ENCODE measurements around the gene C5. TPM values are rescaled to one million over a fixed set of nuclear protein-coding genes. Genes with fewer than 3 reads are reported as not detected.

Gene C5
- polyA plus RNA-seq, 1 donor: 25.9 TPM

DNA sequence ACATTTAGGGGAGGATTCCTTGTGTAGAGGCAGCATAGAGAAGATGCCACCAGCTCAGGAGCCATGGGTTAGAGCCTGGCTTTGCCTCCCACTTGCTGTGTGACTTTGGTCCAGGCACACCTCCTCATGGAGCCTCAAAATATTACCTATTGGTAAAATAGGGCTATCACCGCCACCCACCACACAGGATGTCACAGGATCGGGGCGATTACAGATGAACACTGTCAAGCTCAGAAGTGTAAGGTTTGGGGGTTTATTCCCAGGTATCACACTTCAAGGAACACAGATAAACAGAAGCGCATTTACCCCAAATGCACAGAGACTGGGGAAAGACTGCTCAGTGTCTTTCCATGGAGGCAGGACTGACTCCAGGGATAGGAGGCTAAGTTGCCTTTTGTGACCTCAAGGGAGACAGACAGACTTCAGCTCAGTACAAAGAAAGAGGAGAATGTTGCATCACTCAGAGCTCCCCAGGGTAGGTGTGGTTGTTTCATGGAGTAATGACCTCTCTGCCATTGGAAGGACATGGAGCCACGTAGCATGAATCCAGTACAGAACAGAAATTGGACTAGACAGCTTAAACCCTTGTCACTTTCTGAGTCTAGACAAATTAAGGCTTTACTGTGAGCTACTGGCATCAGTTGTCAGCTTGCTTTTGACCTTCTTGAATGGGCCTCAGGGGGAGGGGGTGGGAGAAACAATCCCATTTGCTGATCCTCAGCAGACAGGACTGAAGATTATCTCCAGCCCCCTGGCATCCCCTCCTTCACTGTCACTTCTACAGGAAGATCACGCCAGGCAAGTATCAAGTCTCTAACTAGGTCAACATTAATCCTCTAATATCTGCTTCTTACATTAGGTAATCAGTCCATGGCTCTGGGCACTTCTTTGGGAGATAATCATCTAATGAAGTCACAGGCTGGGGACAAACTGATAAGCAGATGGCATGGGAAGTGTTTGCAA is 130.0 kb downstream of the C5 start:
- H3K27ac ChIP-seq (ENCODE audit: low read length): no peak overlapping the region
- no peaks in the 10 kb centered on the region for H3K27me3 ChIP-seq (ENCODE audit: control insufficient read depth, insufficient read depth, low read length)
- H3K4me3 ChIP-seq (ENCODE audit: low read length): no peak overlapping the region
- no CpG with 5 or more reads among the region's 6 CpGs for WGBS (ENCODE audit: insufficient coverage, low lambda C conversion rate)
- H3K36me3 ChIP-seq (ENCODE audit: control insufficient read depth, insufficient read depth, low read length): no peaks in the 10 kb centered on the region
- H3K4me1 ChIP-seq (ENCODE audit: control insufficient read depth, insufficient read depth, low read length): peaks cover 4% of the 10 kb centered on the region
- peak; percentile 41 to 58 for DNase-seq
- no peaks in the 10 kb centered on the region for H3K9me3 ChIP-seq (ENCODE audit: control insufficient read depth, low read depth, low read length)

DNA sequence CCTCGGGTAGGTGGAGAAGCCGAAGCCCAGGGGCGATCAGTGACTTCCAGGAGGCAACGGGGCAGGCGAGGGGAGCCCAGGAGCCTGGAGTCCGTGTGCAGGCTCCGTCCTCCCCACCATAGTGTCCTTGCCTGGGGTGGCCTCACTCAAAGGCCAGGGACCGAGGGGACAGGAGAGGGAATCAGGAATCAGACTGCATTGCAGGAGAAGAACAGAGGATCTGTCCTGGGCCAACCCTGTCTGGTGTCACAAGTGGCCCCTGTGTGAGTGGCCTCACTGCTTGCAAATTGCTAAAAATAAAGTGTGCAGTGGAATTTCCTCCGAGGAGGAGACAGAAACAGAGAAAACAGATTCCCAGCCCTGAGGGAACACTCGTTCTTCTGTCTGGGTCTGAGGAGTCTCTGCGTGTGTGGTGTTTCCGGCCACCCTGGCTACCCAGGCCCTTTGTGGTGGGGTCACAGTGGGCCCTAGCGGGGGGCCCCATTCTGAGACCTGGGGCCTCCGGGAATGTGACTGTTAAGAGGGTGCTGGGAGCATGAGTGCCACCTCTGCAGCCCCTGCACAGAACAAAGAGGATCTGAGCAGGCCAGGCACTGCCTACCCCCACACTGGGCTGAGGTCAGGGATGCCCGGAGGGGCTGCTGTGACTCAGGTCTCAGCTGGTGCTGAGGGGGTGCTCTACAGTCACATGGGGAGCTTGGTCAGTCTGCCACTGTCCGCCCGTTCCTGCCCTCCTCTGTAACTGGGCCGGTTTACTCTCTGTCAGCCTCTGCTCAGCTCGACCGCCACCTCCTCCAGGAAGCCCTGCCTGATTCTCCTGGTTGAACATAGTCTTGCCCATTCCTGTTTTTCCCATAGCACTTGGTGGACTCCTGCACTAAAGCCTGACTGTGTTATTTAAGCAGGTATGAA is 130.9 kb downstream of the C5 start:
- Histone ChIP-seq H3K9me3 (ENCODE audit: control insufficient read depth, low read depth, low read length) (no peaks in the 10 kb centered on the region), H3K27me3 (ENCODE audit: control insufficient read depth, insufficient read depth, low read length) (no peaks in the 10 kb centered on the region), H3K4me1 (ENCODE audit: control insufficient read depth, insufficient read depth, low read length) (peaks cover 4% of the 10 kb centered on the region), H3K27ac (ENCODE audit: low read length) (no peak overlapping the region), H3K4me3 (ENCODE audit: low read length) (no peak overlapping the region), H3K36me3 (ENCODE audit: control insufficient read depth, insufficient read depth, low read length) (no peaks in the 10 kb centered on the region)
- WGBS (ENCODE audit: insufficient coverage, low lambda C conversion rate): 100% methylated on average over 1 of the region's 20 CpGs
- no peak for DNase-seq

DNA sequence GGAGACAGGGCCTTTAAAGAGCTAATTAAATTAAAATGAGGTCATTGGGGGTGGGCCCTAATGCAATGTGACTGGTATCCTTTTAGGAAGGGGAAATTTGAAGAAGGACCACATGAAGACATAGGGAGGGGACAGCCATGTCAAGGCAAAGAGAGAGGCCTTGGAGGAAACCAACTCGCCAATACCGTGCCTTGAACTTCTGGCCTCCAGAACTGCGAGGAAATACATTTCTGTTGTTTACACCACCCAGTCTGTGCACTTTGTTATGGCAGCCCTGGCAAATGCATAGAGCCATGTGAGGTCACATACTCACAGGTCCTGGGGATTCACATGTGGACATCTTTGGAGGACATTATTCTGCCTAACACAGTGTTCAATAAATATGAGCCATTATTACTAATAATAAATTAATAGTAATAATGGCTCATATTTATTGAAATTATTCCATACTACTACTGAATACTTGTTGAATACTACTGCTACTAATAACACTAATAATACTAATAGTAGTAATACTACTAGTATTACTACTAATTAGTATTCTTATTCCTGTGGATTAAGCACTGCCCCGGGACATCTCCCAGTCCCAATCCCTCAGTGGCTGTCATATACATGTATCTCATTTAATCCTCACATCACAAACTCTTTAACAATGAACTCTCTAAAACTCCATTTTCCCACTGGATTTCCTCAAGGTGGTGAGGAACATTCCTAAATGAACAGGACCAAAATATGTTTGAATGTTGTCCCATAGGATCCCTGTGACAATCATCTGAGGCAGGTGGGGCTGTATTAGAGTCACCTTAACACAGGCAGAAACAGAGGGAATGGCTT is 131.9 kb downstream of the C5 start:
- Histone ChIP-seq H3K9me3 (ENCODE audit: control insufficient read depth, low read depth, low read length) (no peaks in the 10 kb centered on the region), H3K27ac (ENCODE audit: low read length) (no peak overlapping the region), H3K36me3 (ENCODE audit: control insufficient read depth, insufficient read depth, low read length) (no peaks in the 10 kb centered on the region), H3K4me1 (ENCODE audit: control insufficient read depth, insufficient read depth, low read length) (peaks cover 4% of the 10 kb centered on the region), H3K27me3 (ENCODE audit: control insufficient read depth, insufficient read depth, low read length) (no peaks in the 10 kb centered on the region), H3K4me3 (ENCODE audit: low read length) (no peak overlapping the region)
- no peak for DNase-seq
- no CpG with 5 or more reads among the region's 4 CpGs for WGBS (ENCODE audit: insufficient coverage, low lambda C conversion rate)

DNA sequence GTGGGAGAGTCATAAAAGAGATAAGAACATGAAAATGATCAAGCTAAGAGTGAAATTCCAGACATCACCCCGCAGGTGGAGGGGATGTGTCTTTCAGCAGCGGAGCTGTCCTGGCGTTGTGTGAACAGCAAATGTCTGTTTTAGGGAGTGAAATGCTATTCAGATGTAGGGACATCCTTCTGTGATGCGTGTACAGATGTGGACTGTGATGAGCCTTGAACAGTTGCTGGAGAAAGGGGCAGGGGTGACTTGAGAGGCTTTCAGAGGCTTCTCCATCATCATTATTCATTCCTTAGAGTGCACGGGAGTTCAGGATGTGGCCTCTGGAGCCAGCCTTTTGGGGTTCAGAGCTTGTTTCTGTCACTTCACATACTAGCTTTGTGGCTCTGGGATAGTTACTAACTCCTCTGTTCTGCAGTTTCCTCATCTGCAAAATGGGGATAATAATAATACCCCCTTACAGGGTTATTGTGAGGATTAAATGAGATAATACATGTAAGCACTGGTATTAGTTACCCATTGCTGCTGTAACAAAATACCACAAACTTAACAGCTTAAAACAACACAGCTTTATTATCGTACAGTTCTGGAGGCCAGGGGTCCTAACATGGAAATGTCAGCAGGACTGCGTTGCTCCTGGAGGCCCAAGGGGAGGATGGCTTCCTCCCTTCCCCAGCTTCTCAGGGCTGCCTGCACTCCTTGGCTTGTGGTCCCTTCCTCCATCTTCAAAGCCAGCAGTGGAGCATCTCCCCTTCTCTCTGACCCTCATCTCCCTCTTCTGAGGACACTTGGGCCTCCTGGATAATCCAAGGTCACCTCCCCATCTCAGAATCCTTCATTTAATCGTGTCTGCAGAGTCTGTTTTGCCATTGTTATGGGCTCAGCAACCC is 132.8 kb downstream of the C5 start:
- Histone ChIP-seq H3K27ac (ENCODE audit: low read length) (no peak overlapping the region), H3K36me3 (ENCODE audit: control insufficient read depth, insufficient read depth, low read length) (no peaks in the 10 kb centered on the region)

DNA sequence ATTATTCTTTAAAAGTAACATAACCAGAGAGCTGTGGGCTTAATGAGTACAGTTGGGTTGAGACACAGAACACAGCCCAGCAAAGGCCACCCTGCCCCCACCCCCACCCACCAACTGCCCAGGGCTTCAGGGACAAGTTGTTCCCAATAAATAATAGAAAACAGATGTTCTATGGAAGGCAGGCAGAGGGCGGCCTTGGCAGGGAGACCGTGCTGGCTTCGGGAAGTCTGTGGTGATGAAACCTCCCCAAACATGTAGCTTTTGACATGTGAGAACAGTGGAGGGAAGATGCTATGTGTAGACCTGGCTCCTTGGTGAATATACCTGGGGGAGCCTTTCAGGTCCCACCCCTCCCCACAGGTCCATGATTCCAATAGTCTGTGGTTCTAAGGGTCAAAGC is 133.5 kb downstream of the C5 start:
- H3K36me3 ChIP-seq (ENCODE audit: control insufficient read depth, insufficient read depth, low read length): no peaks in the 10 kb centered on the region
- H3K4me1 ChIP-seq (ENCODE audit: control insufficient read depth, insufficient read depth, low read length): peaks cover 4% of the 10 kb centered on the region
- H3K27ac ChIP-seq (ENCODE audit: low read length): no peak overlapping the region
- H3K4me3 ChIP-seq (ENCODE audit: low read length): no peak overlapping the region
- WGBS (ENCODE audit: insufficient coverage, low lambda C conversion rate): no CpG with 5 or more reads among the region's 3 CpGs
- no peak for DNase-seq
- no peaks in the 10 kb centered on the region for H3K27me3 ChIP-seq (ENCODE audit: control insufficient read depth, insufficient read depth, low read length)
- no peaks in the 10 kb centered on the region for H3K9me3 ChIP-seq (ENCODE audit: control insufficient read depth, low read depth, low read length)

More for the DNA sequence above, 132.8 kb downstream of the C5 start:
- no peaks in the 10 kb centered on the region for H3K9me3 ChIP-seq (ENCODE audit: control insufficient read depth, low read depth, low read length)
- no peak for DNase-seq
- H3K27me3 ChIP-seq (ENCODE audit: control insufficient read depth, insufficient read depth, low read length): no peaks in the 10 kb centered on the region
- 80% methylated on average over 1 of the region's 8 CpGs for whole genome bisulfite sequencing (ENCODE audit: insufficient coverage, low lambda C conversion rate)
- no peak overlapping the region for H3K4me3 ChIP-seq (ENCODE audit: low read length)
- H3K4me1 ChIP-seq (ENCODE audit: control insufficient read depth, insufficient read depth, low read length): peaks cover 4% of the 10 kb centered on the region

DNA sequence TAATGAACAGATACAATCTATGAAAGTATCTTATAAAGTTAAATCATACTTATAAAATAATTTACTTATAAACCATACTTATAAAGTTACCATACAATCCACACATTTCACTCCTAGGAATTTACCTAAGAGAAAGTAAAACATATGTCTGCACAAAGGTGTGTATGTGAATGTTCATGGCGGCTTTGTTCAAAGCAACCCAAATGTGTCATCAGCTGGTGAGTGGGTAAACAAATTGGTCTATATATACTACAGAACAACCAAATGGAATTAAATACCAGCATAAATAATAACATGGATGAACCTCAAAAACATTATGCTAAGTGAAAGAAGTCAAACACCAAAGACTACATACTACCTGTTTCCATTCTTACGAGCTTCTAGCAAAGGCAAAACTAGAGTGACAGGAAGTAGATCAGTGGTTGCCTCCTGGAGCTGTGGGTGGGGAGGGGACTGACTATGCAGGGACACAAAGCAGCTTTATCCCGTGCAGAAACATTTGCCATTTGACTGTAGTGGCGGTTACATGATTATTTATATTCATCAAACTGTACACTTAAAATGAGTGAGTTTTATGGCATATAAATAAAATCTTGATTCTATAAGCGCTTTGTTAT is 134.1 kb downstream of the C5 start:
- Histone ChIP-seq H3K4me3 (ENCODE audit: low read length) (no peak overlapping the region), H3K36me3 (ENCODE audit: control insufficient read depth, insufficient read depth, low read length) (peaks cover 2% of the 10 kb centered on the region), H3K27ac (ENCODE audit: low read length) (no peak overlapping the region), H3K4me1 (ENCODE audit: control insufficient read depth, insufficient read depth, low read length) (peaks cover 4% of the 10 kb centered on the region), H3K27me3 (ENCODE audit: control insufficient read depth, insufficient read depth, low read length) (no peaks in the 10 kb centered on the region), H3K9me3 (ENCODE audit: control insufficient read depth, low read depth, low read length) (no peaks in the 10 kb centered on the region)
- no peak for DNase-seq
- WGBS (ENCODE audit: insufficient coverage, low lambda C conversion rate): 100% methylated on average over 1 of the region's 5 CpGs

DNA sequence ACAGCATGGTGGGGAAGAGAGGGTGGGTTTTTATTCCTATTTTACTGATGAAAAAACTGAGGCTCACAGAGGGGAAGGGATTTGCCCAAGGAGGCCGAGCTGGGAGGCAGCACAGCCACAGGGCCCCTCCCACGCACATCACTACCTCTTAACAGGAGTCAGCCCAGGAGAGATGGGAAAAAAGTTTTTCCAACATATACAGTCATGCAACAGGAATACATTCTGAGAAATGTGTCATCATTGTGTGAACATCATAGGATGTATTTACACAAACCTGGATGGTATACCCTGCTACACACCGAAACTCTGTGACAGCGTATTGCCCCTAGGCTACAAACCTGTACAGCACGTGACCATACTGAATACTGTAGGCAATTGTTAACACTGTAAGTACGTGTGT is 135.1 kb downstream of the C5 start:
- no peak for DNase-seq
- no CpG with 5 or more reads among the region's 6 CpGs for WGBS (ENCODE audit: insufficient coverage, low lambda C conversion rate)
- Histone ChIP-seq H3K4me3 (ENCODE audit: low read length) (no peak overlapping the region), H3K9me3 (ENCODE audit: control insufficient read depth, low read depth, low read length) (no peaks in the 10 kb centered on the region), H3K27ac (ENCODE audit: low read length) (no peak overlapping the region), H3K27me3 (ENCODE audit: control insufficient read depth, insufficient read depth, low read length) (no peaks in the 10 kb centered on the region), H3K36me3 (ENCODE audit: control insufficient read depth, insufficient read depth, low read length) (peaks cover 4% of the 10 kb centered on the region), H3K4me1 (ENCODE audit: control insufficient read depth, insufficient read depth, low read length) (no peaks in the 10 kb centered on the region)

DNA sequence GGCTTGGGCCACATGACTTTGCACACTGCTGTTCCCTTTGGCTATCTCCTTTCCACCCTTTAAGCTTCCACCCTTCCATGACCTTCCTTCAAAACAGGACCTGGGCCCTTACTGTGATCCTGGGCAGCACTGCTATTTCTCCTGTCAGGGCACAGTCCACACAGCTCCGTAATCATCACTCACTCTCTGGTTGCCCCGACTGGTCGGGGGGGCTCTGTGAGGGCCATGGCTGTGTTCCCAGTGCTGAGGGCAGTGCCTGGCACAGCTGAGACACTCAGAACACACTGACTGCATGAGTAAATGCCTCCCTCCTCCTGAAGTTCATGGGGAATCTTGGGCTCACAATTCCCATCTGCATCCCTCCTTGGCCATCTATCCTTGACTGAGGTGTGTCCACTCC is 135.7 kb downstream of the C5 start:
- no peak overlapping the region for H3K4me3 ChIP-seq (ENCODE audit: low read length)
- no CpG with 5 or more reads among the region's 3 CpGs for WGBS (ENCODE audit: insufficient coverage, low lambda C conversion rate)
- no peaks in the 10 kb centered on the region for H3K27me3 ChIP-seq (ENCODE audit: control insufficient read depth, insufficient read depth, low read length)
- no peak for DNase-seq
- H3K36me3 ChIP-seq (ENCODE audit: control insufficient read depth, insufficient read depth, low read length): peaks cover 4% of the 10 kb centered on the region
- no peaks in the 10 kb centered on the region for H3K4me1 ChIP-seq (ENCODE audit: control insufficient read depth, insufficient read depth, low read length)
- H3K9me3 ChIP-seq (ENCODE audit: control insufficient read depth, low read depth, low read length): no peaks in the 10 kb centered on the region
- H3K27ac ChIP-seq (ENCODE audit: low read length): no peak overlapping the region

DNA sequence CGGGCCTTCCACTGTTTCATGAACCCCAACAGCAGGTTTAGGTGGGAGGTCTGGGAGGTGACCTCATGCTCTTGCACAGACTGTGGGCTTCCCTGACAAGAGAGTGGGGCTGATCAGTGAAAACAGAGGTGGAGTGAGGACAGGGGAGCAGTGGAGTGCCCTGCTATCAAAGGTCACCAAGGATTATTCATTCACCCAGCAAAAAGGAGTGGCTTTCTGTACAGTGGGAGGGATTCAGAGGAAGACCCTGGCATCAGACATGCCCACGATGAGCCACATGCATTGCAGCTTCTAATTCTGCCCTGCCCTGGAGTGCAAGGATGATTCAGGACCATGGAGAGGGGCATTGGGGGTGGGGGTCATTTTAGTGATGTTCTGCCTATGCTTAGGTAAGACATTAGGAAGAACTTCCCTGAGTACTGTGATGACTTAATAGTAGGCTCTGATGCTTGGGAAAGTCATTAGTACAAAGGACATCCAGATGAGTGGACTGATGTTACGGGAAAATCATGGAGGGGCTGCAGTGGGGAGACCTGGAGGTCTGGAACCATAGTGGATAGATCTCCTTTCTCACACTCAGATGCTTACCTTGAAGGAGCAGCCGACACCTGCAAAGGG is 136.3 kb downstream of the C5 start:
- Histone ChIP-seq H3K27me3 (ENCODE audit: control insufficient read depth, insufficient read depth, low read length) (no peaks in the 10 kb centered on the region), H3K36me3 (ENCODE audit: control insufficient read depth, insufficient read depth, low read length) (peaks cover 4% of the 10 kb centered on the region), H3K27ac (ENCODE audit: low read length) (no peak overlapping the region), H3K4me3 (ENCODE audit: low read length) (no peak overlapping the region), H3K4me1 (ENCODE audit: control insufficient read depth, insufficient read depth, low read length) (no peaks in the 10 kb centered on the region), H3K9me3 (ENCODE audit: control insufficient read depth, low read depth, low read length) (no peaks in the 10 kb centered on the region)
- no peak for DNase-seq
- no CpG with 5 or more reads among the region's 4 CpGs for WGBS (ENCODE audit: insufficient coverage, low lambda C conversion rate)
